Retinal pigment epithelial cell (primary cell): Measurements from ENCODE around the gene CDK15.

ENCODE experiments used
- DNase-seq: peaks from one replicate; pipeline ENCODE4 v3.0.0-alpha.2; 2010; ENCODE audit warnings: low read depth
- H3K4me3 ChIP-seq: 2 replicates; pipeline ENCODE4 v1.5.1; 2011; ENCODE audit warnings: mild to moderate bottlenecking, low read length, control low read depth, moderate library complexity
- TF ChIP-seq, protein P1 (sequence below): conservative IDR thresholded peaks from 2 replicates; pipeline ENCODE4 v1.5.1; 2011; ENCODE audit warnings: low read depth, low read length, control low read depth, inconsistent platforms

The CDK15 gene

GRCh38 chr2:201942531-201942930, 136.2 kb downstream of the CDK15 start:
- H3K4me3 ChIP-seq: no peak overlapping the region
- no peak for DNase-seq
- TF ChIP-seq, protein P1, sequence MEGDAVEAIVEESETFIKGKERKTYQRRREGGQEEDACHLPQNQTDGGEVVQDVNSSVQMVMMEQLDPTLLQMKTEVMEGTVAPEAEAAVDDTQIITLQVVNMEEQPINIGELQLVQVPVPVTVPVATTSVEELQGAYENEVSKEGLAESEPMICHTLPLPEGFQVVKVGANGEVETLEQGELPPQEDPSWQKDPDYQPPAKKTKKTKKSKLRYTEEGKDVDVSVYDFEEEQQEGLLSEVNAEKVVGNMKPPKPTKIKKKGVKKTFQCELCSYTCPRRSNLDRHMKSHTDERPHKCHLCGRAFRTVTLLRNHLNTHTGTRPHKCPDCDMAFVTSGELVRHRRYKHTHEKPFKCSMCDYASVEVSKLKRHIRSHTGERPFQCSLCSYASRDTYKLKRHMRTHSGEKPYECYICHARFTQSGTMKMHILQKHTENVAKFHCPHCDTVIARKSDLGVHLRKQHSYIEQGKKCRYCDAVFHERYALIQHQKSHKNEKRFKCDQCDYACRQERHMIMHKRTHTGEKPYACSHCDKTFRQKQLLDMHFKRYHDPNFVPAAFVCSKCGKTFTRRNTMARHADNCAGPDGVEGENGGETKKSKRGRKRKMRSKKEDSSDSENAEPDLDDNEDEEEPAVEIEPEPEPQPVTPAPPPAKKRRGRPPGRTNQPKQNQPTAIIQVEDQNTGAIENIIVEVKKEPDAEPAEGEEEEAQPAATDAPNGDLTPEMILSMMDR: no peak
